ENCODE data around the gene FMNL2. TPM values are rescaled to one million over a fixed set of nuclear protein-coding genes. Genes with fewer than 3 reads are reported as not detected.

The FMNL2 gene
- total RNA-seq, 4 donors from 2014 or later: 5.8 to 19.8 (median 16.9) TPM

GRCh38 chr2:152548111-152548875, 213.3 kb downstream of the FMNL2 start:
- no peaks in the 10 kb centered on the region for H3K9me3 ChIP-seq
- peaks cover 0 to 11% (median 0%) of the 10 kb centered on the region in 3 donors for H3K4me1 ChIP-seq
- no peak overlapping the region for H3K4me3 ChIP-seq
- TF ChIP-seq POLR2A (IDR thresholded peaks at IDR 0.05): no peak
- TF ChIP-seq CTCF (IDR thresholded peaks at IDR 0.05): no peak
- H3K27ac ChIP-seq: no peak overlapping the region
- WGBS, 2 donors: 68 to 76% methylated on average over 8 of the region's 8 CpGs
- H3K27me3 ChIP-seq: peaks cover 0 to 7% (median 0%) of the 10 kb centered on the region in 4 donors
- no peaks in the 10 kb centered on the region for H3K36me3 ChIP-seq
- DNase-seq: no peak
- intact Hi-C loops (cut with DNase I): no loop called here

- no peak for DNase-seq
- H3K4me3 ChIP-seq: no peak overlapping the region
- no peak for TF ChIP-seq CTCF (IDR thresholded peaks at IDR 0.05)
- no peak for TF ChIP-seq POLR2A (IDR thresholded peaks at IDR 0.05)
- no peaks in the 10 kb centered on the region for H3K9me3 ChIP-seq
- no peak overlapping the region for H3K27ac ChIP-seq
- H3K27me3 ChIP-seq: peaks cover 0 to 7% (median 0%) of the 10 kb centered on the region in 4 donors
- peaks cover 0 to 10% (median 0%) of the 10 kb centered on the region in 3 donors for H3K4me1 ChIP-seq
- no peaks in the 10 kb centered on the region for H3K36me3 ChIP-seq
- WGBS, 2 donors: 89 to 92% methylated on average over 3 of the region's 3 CpGs
- intact Hi-C loops (cut with DNase I): no loop called here
Measured at GRCh38 chr2:152548996-152549395, 214.0 kb downstream of the FMNL2 start.

- Histone ChIP-seq H3K36me3 (no peaks in the 10 kb centered on the region), H3K4me1 (peaks cover 0 to 10% (median 0%) of the 10 kb centered on the region in 3 donors), H3K27ac (no peak overlapping the region), H3K4me3 (no peak overlapping the region), H3K27me3 (peaks cover 0 to 7% (median 0%) of the 10 kb centered on the region in 4 donors), H3K9me3 (no peaks in the 10 kb centered on the region)
- DNase-seq: no peak
- intact Hi-C loops (cut with DNase I): no loop called here
- TF ChIP-seq POLR2A (IDR thresholded peaks at IDR 0.05): no peak
- TF ChIP-seq CTCF (IDR thresholded peaks at IDR 0.05): no peak
- 91 to 94% methylated on average over 2 of the region's 2 CpGs for WGBS, 2 donors
Measured at GRCh38 chr2:152549423-152549822, 214.4 kb downstream of the FMNL2 start.

- no peaks in the 10 kb centered on the region for H3K36me3 ChIP-seq
- H3K4me3 ChIP-seq: no peak overlapping the region
- intact Hi-C loops (cut with DNase I): no loop called here
- peaks cover 0 to 7% (median 0%) of the 10 kb centered on the region in 3 donors for H3K4me1 ChIP-seq
- peaks cover 0 to 7% (median 0%) of the 10 kb centered on the region in 4 donors for H3K27me3 ChIP-seq
- 19 to 26% methylated on average over 2 of the region's 2 CpGs for WGBS, 2 donors
- TF ChIP-seq CTCF (IDR thresholded peaks at IDR 0.05) (no peak), POLR2A (IDR thresholded peaks at IDR 0.05) (no peak)
- no peaks in the 10 kb centered on the region for H3K9me3 ChIP-seq
- no peak overlapping the region for H3K27ac ChIP-seq
- DNase-seq: no peak
Measured at GRCh38 chr2:152550386-152550785, 215.4 kb downstream of the FMNL2 start.

GRCh38 chr2:152552888-152553287, 217.9 kb downstream of the FMNL2 start:
- Histone ChIP-seq H3K36me3 (no peaks in the 10 kb centered on the region), H3K27ac (no peak overlapping the region), H3K4me3 (no peak overlapping the region), H3K4me1 (peaks cover 0 to 7% (median 0%) of the 10 kb centered on the region in 3 donors), H3K27me3 (peaks cover 0 to 3% (median 0%) of the 10 kb centered on the region in 4 donors), H3K9me3 (no peaks in the 10 kb centered on the region)
- 74 to 89% methylated on average over 1 of the region's 1 CpG for WGBS, 2 donors
- TF ChIP-seq POLR2A (IDR thresholded peaks at IDR 0.05) (no peak), CTCF (IDR thresholded peaks at IDR 0.05) (no peak)
- no peak for DNase-seq
- intact Hi-C loops (cut with DNase I): no loop called here

All from esophagus squamous epithelium (tissue), 5 donors.